Activated naive CD4-positive, alpha-beta T cell treated with anti-CD3 and anti-CD28 coated beads, Interleukin-2, amount 50 U/mL, for 72 hours (primary cell): ENCODE measurements around the gene TPO. TPM values are rescaled to one million over a fixed set of nuclear protein-coding genes. Genes with fewer than 3 reads are reported as not detected.

Experiments used
- ATAC-seq, 2 donors: fragments of 150-1000 bp; cut with Tn5 transposase; 2 replicates each; pipeline ENCODE4 v1.10.0; 2021; ENCODE audit warnings: mild to moderate bottlenecking in 2 of 2, moderate library complexity in 2 of 2
- DNase-seq, 2 donors: peaks; one replicate each; pipeline ENCODE4 v3.0.0; 2021 to 2022; ENCODE audit warnings: low spot score in 2 of 2
- H3K27ac Mint-ChIP-seq, 2 donors: one replicate each; pipeline ENCODE4 v1.8.0; 2022; ENCODE audit warnings: mild to moderate bottlenecking in 2 of 2, mixed read lengths in 2 of 2
- H3K36me3 Mint-ChIP-seq, 2 donors: one replicate each; pipeline ENCODE4 v1.8.0; 2022; ENCODE audit warnings: mixed read lengths in 2 of 2
- H3K9me3 Mint-ChIP-seq, 2 donors: one replicate each; pipeline ENCODE4 v1.8.0; 2022; ENCODE audit warnings: mixed read lengths in 2 of 2
- total RNA-seq, 2 donors: library from RNA; stranded (reverse); gene quantifications; one replicate each; pipeline ENCODE4 v1.2.3, GENCODE V29; 2022

The TPO gene
- total RNA-seq, 2 donors from 2014 or later = not detected

DNA sequence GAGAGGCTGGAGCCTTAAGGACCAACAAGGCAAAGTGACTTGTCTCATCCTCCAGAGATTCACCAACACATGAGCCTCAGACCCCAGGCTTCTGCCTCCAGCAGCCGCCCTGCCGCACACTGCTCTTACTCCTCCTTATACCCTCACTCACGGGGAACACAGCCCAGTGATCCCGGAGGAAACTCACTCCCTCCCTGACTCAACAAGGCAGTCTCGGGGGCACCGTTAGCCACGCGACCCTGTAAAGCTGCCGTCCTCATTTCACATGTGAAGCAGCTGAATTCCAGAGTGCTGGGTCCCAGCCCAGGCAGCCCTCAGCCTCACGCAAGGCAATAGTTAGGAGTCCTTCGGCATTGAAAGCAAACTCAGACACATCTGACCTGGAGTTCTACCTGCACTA lies 129.7 kb downstream of the TPO start:
- Mint-ChIP-seq H3K27ac (peak overlapping the region in 1 of 2 donors; percentile 55), H3K9me3 (no peaks in the 10 kb centered on the region), H3K36me3 (no peaks in the 10 kb centered on the region)
- DNase-seq (no peak), ATAC-seq (no peak)

DNA sequence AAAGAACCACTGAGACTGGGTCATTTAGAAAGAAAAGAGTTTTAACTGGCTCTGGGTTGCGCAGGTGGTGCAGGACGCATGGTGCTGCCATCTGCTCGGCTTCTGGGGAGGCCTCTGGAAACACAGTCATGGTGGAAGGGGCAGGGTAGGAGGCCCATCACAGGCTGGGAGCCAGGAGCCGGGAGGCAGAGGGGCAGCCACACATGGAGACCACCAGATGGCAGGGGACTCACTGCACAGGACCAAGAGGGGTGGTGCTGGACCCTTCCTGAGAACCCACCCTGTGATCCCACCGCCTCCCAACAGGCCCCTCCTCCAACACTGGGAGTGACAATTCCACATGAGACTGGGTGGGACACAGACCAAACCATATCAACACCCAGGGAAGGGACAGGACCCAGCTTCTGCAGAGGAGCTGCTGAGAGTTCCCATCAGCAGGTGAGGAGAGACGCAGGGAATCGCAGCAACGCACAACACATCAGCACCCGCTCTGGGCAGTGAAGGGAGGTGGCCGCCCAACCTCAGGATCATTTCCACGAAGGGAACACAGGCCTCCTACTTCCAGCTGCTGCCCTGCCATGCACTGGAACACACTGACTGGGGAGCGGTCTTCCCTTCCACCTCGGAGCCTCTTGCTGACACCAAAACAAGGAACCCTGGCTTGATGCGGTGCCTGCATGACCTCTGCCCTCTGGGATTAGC lies 130.7 kb downstream of the TPO start:
- ATAC-seq (no peak), DNase-seq (no peak)
- H3K9me3 Mint-ChIP-seq = no peaks in the 10 kb centered on the region
- H3K27ac Mint-ChIP-seq = no peak overlapping the region
- no peaks in the 10 kb centered on the region for H3K36me3 Mint-ChIP-seq

DNA sequence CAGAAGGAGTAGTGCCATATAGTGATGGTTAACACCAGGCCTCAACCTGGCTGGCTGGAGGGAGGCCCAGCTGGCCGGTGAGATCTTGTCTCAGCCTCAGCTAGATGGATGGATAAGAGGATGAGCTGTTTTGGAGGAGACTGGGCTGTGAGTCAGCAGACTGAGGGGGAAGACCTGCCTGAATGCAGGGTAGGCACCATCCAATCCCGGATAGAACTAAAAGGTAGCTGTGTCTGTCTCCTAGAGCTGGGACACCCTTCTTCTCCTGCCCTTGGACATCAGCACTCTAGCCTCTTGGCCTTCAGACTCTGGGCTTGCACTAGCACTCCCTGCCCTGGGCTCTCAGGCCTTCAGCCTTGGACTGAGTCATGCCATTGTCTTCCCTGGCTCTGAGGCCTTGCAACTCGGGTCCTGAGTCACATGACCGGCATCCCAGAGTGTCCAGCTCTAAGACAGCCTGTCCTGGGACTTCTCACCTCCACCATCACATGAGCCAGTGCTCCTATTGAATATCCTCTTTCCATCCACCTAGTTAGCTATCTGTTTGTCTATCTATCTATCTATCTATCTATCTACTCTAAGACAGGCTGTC lies 131.3 kb downstream of the TPO start:
- H3K9me3 Mint-ChIP-seq = no peaks in the 10 kb centered on the region
- H3K27ac Mint-ChIP-seq = no peak overlapping the region
- H3K36me3 Mint-ChIP-seq = no peaks in the 10 kb centered on the region
- ATAC-seq (peak; percentile 20 to 33), DNase-seq (no peak)

DNA sequence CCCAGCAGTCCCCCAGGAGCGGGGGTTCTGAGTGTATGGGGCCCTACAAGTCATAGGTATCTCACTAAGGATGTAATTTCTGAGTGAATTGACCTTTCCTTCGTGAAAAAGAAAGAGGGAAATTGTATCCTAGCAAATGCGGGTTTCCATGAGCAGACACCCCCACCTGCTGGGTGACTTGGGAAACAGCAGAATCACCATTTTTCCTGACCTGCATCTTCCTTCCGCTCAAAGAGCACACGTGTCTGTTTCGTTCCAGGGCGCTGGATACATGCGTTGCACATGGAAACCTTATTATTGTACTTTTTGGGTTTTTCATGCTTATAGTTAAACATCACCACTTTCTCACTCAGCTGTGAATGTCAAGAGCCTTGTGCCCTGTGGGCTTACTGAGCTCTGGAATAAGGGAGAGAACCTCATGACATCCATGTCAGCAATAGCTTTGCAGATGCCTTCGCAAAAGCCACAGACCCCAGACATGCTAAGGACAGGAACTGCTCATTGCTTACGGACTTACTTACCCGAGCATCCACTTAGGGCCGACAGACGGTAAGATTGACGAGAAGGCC lies 132.8 kb downstream of the TPO start:
- H3K36me3 Mint-ChIP-seq = no peaks in the 10 kb centered on the region
- peak in 1 of 2 donors; percentile 40 for DNase-seq
- no peaks in the 10 kb centered on the region for H3K9me3 Mint-ChIP-seq
- peak overlapping the region; percentile 35 to 72 for H3K27ac Mint-ChIP-seq
- ATAC-seq = peak; percentile 36 to 44

DNA sequence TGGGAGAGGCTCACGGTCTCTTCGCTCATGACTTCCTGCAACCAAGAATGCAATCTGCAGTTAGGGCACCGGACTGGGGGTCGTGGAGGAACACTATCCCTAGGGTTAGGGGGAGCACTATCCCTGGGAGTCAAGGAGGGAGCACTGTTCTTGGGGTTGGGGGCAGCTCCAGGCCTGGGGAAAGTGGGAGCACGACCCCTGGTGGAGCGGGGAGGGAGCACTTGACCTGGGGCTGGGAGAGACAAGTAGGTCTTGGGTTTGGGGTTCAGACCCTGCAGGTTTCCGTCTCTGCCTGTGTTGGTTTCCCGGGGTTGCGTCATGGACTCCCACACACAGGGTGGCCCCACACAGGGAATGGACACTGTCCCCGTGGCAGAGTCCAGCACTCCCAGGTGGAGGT lies 133.6 kb downstream of the TPO start:
- no peak overlapping the region for H3K27ac Mint-ChIP-seq
- H3K36me3 Mint-ChIP-seq = no peaks in the 10 kb centered on the region
- no peak for DNase-seq
- no peak for ATAC-seq
- H3K9me3 Mint-ChIP-seq = no peaks in the 10 kb centered on the region

DNA sequence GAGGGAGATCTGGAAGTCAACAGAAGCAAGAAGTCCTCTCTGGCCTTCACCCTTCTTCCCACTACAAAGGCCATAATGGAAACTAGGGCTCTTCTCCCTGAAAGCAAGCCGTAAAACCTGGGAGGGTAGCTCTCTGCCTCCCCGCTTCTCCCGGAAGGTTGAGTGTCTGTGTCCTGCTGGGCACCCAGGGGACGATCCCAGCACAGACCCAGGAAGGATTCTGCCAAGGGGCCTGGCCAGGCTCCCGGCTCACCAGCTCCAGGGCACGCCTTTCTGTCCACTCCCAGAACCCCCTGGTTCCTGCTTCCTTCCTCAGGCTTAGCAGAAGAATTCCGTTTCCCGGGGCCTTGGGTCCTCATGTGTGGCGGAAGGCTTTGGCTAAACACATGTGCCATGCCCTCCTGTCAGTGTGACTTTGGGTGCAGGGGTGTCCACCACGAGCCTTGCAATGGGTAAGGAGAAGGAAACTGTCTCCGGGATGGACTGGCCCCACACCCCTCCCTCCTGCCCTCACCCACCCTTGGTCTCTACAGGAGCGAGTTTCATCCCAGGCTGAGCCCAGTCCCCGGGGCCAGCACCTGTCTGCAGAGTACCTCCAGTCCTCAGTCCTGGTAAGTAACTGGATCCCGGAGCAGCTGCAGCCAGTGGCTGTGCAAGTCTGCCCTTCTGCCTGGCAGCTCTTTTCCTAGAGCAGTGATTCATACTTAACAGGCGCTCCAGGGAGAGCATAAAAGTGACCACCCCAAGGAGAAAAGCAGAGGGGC lies 135.8 kb downstream of the TPO start:
- no peak for DNase-seq

DNA sequence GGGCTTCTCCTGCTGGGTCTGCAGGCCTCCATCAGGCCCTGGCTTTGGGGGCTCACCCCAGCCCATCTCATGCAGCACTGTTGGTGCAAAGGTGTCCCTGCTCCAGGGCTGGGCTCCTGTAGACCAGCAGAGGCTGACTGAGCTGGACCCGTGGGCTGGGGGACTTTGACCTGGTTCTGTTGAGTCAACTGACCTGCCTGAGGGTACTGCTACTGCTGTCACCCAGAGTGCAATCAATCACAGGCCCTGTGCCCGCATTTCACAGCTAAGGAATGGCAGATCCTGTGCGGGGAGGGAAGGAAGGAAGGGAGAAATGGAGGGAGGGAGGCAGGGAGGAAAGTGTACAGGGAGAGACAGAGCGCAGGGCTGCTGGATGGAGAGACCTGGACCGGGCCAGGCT lies 136.8 kb downstream of the TPO start:
- Mint-ChIP-seq H3K27ac (no peak overlapping the region), H3K36me3 (no peaks in the 10 kb centered on the region), H3K9me3 (no peaks in the 10 kb centered on the region)
- ATAC-seq (no peak), DNase-seq (no peak)

More for the DNA sequence above, 135.8 kb downstream of the TPO start:
- Mint-ChIP-seq H3K36me3 (no peaks in the 10 kb centered on the region), H3K9me3 (no peaks in the 10 kb centered on the region), H3K27ac (no peak overlapping the region)
- ATAC-seq = no peak

DNA sequence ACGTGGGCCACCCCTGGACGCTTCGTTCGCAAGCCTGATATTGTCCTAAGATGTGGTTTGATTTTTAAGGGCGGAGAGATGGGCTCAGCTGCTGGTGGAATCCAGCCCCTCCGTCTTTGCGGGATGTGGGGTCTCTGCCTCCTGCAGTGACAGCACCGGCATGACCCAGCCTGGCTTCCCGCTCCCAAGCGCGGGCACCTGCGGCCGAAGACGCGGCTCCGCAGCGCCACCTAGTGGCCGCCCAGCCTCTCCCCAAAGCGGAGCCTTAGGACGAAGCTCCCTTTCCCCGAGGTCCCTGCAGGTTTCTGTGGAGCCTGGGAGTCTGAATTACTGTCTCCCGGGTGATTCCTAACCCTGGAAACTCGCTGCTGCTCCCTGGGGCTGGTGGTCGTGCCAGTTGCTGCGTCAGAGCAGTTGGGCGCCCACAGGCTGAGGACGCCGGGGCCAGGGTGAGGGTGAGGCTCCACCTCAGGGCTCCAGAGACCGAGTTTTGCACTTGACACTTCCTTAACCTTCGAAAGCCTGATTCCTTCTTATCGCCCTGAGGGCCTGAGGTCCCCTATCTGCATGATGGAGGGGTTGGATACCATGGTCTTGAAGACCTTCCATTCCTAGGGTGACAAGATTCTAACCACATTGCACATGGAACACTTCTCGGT lies 137.5 kb downstream of the TPO start:
- H3K27ac Mint-ChIP-seq = no peak overlapping the region
- peak; percentile 71 to 81 for ATAC-seq

DNA sequence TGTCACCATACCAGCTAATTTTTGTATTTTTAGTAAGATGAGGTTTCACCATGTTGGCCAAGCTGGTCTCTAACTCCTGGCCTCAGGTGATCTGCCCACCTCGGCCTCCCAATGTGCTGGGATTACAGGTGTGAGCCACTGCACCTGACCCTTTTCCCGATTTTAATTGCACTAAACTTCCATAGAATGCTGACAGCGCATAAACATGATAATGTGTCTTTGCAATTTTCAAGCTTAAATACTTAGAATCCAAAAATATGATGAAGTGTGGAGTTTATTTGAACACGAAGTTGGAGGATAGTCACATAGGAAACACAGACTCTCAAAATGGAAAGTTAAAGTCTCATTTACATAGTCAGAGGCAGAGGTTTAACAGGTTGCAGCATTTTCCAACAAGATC lies 138.6 kb downstream of the TPO start:
- DNase-seq = no peak
- no peak for ATAC-seq
- no peaks in the 10 kb centered on the region for H3K9me3 Mint-ChIP-seq
- H3K36me3 Mint-ChIP-seq = no peaks in the 10 kb centered on the region
- H3K27ac Mint-ChIP-seq = no peak overlapping the region

More for the DNA sequence above, 137.5 kb downstream of the TPO start:
- DNase-seq = peak; percentile 67 to 77
- H3K9me3 Mint-ChIP-seq = no peaks in the 10 kb centered on the region
- H3K36me3 Mint-ChIP-seq = no peaks in the 10 kb centered on the region

DNA sequence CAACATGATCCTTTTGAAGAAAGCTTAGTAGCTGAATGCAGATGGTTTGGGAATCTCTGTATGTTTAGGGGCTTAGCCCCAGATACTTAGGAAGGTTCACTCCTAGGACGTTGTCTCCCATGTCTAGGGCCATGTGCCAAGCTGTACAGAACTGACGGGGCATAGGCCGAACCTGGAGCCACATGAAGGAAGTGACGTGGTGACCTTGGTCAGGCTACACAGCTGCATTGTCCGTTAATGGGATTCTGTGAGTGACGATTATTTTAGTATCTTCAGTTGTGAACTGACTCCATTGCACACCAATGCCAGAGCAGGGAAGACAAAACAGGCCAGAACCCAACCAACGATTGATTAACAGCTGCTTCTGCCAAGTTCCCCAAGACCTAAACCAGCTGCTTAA lies 139.3 kb downstream of the TPO start:
- Mint-ChIP-seq H3K9me3 (no peaks in the 10 kb centered on the region), H3K27ac (no peak overlapping the region), H3K36me3 (no peaks in the 10 kb centered on the region)
- no peak for ATAC-seq
- no peak for DNase-seq

DNA sequence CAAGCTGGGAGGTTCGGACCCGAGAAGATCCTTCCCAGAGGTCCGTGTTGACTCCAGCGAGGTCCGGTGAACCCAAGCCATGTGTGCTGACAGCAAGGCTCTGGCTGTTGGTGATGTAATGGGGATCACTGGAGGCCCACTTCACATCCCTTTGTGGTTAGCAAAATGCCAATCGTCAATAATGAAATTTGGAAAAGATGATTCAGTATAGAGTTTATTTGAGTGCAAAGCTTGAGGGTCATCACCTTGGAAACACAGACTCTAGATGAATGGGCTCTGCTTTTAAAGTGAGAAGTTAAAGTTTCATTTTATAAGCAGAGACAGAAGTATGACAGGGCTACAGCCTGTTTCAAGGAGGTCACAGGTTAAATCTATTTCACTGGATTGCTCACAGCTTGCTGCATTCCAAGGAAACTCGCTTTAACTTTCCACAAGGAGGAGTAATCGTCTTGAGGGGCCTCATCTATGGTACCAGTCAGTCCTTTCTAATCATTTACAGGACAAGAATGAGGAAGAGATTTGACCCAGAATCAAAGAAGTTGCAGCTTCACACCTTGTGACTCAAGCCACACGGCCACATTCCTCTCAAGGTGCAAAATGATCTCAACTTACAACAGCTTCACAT lies 140.5 kb downstream of the TPO start:
- peak in 1 of 2 donors; percentile 81 for ATAC-seq
- H3K9me3 Mint-ChIP-seq = no peaks in the 10 kb centered on the region

DNA sequence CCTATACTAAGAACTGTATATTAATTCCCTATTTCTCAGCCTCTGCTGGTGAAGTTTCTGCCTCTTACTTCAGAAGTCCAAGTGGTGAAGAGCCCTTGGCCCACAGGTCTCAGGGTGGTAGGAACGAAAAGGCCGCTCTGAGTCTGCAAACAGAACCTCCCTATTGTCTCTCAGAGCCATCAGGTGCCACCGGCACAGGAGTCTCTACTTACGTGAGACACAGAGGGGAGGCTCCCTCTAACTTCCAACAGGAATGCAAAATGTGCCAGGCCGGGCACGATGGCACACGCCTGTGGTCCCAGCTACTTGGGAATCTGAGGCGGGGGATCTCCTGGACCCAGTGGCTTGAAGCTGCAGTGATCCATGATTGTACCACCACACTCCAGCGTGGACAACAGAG lies 143.0 kb downstream of the TPO start:
- DNase-seq (no peak), ATAC-seq (no peak)
- no peaks in the 10 kb centered on the region for H3K36me3 Mint-ChIP-seq
- H3K9me3 Mint-ChIP-seq = no peaks in the 10 kb centered on the region
- no peak overlapping the region for H3K27ac Mint-ChIP-seq

More for the DNA sequence above, 140.5 kb downstream of the TPO start:
- DNase-seq = no peak
- no peak overlapping the region for H3K27ac Mint-ChIP-seq
- no peaks in the 10 kb centered on the region for H3K36me3 Mint-ChIP-seq

DNA sequence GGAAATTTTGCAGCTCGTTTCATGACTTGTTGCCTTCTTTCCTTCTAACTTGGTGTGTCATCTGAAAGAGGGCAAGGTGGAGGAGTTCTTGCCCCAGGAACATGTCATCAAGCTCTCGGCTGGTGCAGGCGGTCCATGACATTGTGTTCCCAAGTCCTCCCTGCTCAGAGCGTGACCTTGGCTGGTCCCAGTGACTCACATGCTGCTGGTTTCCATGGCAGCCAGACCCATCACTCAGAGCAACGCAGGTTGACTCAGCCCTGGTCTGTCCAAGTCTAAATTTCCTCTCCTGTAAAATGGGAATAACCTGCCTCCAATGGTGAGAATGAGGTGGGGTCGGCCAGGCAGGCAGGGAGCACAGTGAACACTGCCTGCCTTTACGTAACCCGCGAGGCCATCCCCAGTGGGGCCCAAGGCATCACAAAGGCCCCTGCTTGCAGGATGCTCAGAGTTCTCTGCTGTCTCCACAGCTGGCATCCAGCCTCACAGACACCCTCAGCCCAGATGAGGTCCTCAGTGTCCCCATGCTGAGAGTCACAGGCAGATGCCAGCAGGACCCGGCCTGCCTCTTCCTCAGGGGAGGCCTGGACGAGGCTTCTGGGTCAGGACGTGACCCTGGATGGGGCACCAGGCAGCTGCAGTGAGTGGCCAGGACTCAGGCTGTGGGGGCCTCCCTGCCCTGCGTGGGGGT lies 143.7 kb downstream of the TPO start:
- no peak for DNase-seq
- Mint-ChIP-seq H3K9me3 (no peaks in the 10 kb centered on the region), H3K27ac (no peak overlapping the region), H3K36me3 (no peaks in the 10 kb centered on the region)
- no peak for ATAC-seq

DNA sequence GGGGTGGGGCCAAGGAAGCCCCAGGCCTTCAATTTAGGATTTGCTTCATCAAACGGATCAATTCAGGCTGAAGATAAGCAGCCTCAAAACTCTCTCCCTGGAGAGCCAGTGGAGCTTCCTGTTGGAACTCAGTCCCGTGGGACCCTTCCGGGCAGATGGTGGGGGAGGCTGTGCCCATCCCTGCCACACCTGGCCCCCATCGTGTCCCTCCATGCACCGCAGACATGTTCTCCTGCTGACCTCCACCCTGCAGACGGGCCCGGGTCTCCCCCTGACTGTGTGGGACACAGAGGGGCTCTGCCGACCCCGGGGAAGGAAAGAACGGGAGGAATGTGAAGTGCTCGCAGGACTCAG lies 144.2 kb downstream of the TPO start:
- DNase-seq = no peak
- Mint-ChIP-seq H3K27ac (no peak overlapping the region), H3K36me3 (no peaks in the 10 kb centered on the region), H3K9me3 (no peaks in the 10 kb centered on the region)
- no peak for ATAC-seq

DNA sequence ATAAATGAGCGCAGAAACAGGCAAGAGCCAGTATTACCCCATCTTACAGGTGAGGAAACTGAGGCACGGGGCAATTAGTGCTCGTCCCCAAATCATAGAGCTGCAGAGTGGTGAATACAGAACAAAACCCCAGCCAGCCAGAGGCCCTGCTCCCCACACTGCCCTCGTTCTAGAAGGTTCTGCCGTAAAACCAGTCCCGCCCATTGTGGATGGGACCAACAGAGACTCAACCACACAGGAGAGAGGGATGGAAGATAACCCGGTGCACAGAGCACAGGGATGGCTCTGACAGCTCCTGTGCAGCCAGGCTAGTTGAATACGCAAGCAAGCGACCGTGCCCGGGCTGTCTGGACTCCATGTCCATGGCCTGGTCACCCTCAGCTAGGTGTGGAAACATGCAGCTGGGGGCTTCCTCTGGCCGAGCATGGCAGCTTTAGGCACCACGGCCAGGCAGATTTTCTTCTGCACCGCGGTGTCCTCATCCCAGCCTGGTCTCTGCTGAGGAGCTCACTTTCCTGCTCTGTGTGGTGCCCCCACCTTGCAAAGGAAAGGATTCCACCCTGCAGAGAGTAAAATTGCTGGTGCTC lies 146.4 kb downstream of the TPO start:
- no peak for ATAC-seq
- no peak overlapping the region for H3K27ac Mint-ChIP-seq

DNA sequence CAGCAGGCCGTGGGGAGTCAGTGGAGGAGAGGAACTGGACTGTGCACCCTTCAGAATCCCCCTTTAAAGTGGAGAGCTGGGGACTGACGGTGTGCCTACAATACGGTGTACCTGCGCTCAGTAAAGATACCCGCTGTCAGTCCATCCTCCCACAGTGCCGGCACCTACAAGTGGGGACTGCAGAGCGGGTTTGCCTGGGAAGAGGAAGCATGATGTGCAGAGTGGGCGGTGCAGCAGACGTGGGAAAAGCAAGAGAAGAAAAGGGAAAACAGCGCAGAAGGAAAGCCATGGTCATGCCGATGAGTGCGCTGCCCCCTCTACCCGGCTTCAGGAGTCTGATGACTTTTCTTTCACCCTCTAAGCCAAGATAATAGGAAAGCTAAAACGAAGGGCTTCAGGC lies 148.0 kb downstream of the TPO start:
- DNase-seq (no peak), ATAC-seq (no peak)
- Mint-ChIP-seq H3K27ac (no peak overlapping the region), H3K36me3 (no peaks in the 10 kb centered on the region), H3K9me3 (peaks cover 0 to 2% of the 10 kb centered on the region in 2 donors)

More for the DNA sequence above, 146.4 kb downstream of the TPO start:
- Mint-ChIP-seq H3K36me3 (no peaks in the 10 kb centered on the region), H3K9me3 (no peaks in the 10 kb centered on the region)
- no peak for DNase-seq
